Stimulated activated CD4-positive, alpha-beta T cell treated with anti-CD3 and anti-CD28 coated beads, TNF-alpha, amount 100 ng/mL, for 48 hours (primary cell): ENCODE results near the gene CNOT3.
"Not testable (repeated sequence)": the region's sequence is repeated elsewhere in the genome, so short reads cannot be mapped to it uniquely, and the experiment has no call there.

Source experiments
- DNase-seq, 3 donors: peaks; one replicate each; pipeline ENCODE4 v3.0.0-alpha.2; 2020; ENCODE audit warnings: low read depth in 3 of 3

The CNOT3 gene

GRCh38 chr19:54137699-54138488 is at the start of gene CNOT3:
Gene CNOT3, plus strand, starts transcription at chr19:54137762. Its CDS starts 5,217 bp downstream, at chr19:54142979.
- no peak for DNase-seq

GRCh38 chr19:54094426-54095000 is 43.0 kb upstream of the CNOT3 start:
- no peak for DNase-seq

GRCh38 chr19:54095136-54095858 is 42.3 kb upstream of the CNOT3 start:
- no peak for DNase-seq

- DNase-seq, result not testable (repeated sequence)
Measured at GRCh38 chr19:54095859-54096616, 41.5 kb upstream of the CNOT3 start.

- DNase-seq, result no peak
Measured at GRCh38 chr19:54096617-54097106, 40.9 kb upstream of the CNOT3 start.

- DNase-seq, result no peak
Measured at GRCh38 chr19:54099190-54099902, 38.2 kb upstream of the CNOT3 start.

GRCh38 chr19:54099903-54100255 is 37.7 kb upstream of the CNOT3 start:
- not testable (repeated sequence) for DNase-seq

- DNase-seq, result no peak
Measured at GRCh38 chr19:54100561-54100960, 37.0 kb upstream of the CNOT3 start, which contains the start of gene OSCAR. Gene OSCAR, minus strand, starts transcription at chr19:54100803. Its CDS starts 11 bp downstream, at chr19:54100792.

- peak; percentile 92 to 96 (median 93) for DNase-seq
Measured at GRCh38 chr19:54102421-54103169, 35.0 kb upstream of the CNOT3 start, which contains the start of gene NDUFA3. Gene NDUFA3, plus strand, starts transcription at chr19:54102855. Its CDS starts 24 bp downstream, at chr19:54102879.

- DNase-seq, result no peak
Measured at GRCh38 chr19:54104998-54105715, 32.4 kb upstream of the CNOT3 start.

GRCh38 chr19:54105796-54106195 is 31.8 kb upstream of the CNOT3 start:
- DNase-seq, result no peak

- DNase-seq, result no peak
Measured at GRCh38 chr19:54106716-54107115, 30.8 kb upstream of the CNOT3 start.

GRCh38 chr19:54107876-54108490 is 29.6 kb upstream of the CNOT3 start:
- no peak for DNase-seq

GRCh38 chr19:54108496-54108895 is 29.1 kb upstream of the CNOT3 start:
- DNase-seq, result no peak

- DNase-seq, result no peak
Measured at GRCh38 chr19:54109651-54110050, 27.9 kb upstream of the CNOT3 start.

- no peak for DNase-seq
Measured at GRCh38 chr19:54114340-54115108, 23.0 kb upstream of the CNOT3 start.

- peak; percentile 94 to 96 (median 95) for DNase-seq
Measured at GRCh38 chr19:54115109-54116063, 22.2 kb upstream of the CNOT3 start, which contains the start of the genes PRPF31 and TFPT. Gene PRPF31, plus strand, starts transcription at chr19:54115754. Its CDS starts 2,525 bp downstream, at chr19:54118279. Gene TFPT, minus strand, starts transcription at chr19:54115657. Its CDS starts 388 bp downstream, at chr19:54115269.
